ENCODE measurements around the gene HECTD1.

HECTD1 gene

GRCh38 chr14:31122921-31123320 is 84.7 kb downstream of the HECTD1 start:
- no peaks in the 10 kb centered on the region for H3K36me3 ChIP-seq (ENCODE audit: control insufficient read depth, insufficient read depth, low read length)

GRCh38 chr14:31122098-31122611 is 85.4 kb downstream of the HECTD1 start:
- no peak overlapping the region for H3K27ac ChIP-seq
- TF ChIP-seq CTCF (IDR thresholded peaks at IDR 0.05), result no peak
- no peak overlapping the region for H2AFZ ChIP-seq
- H3K4me2 ChIP-seq (ENCODE audit: low read length), result no peak overlapping the region
- no peaks in the 10 kb centered on the region for H3K36me3 ChIP-seq (ENCODE audit: control insufficient read depth, insufficient read depth, low read length)
- no peaks in the 10 kb centered on the region for H3K9me3 ChIP-seq (ENCODE audit: control insufficient read depth, low read length)
- H3K9ac ChIP-seq, result no peak overlapping the region
- H3K4me3 ChIP-seq (ENCODE audit: low read depth, low read length), result no peak overlapping the region
- H3K4me1 ChIP-seq, result no peaks in the 10 kb centered on the region
- H3K79me2 ChIP-seq, result no peaks in the 10 kb centered on the region
- no peaks in the 10 kb centered on the region for H3K27me3 ChIP-seq (ENCODE audit: control insufficient read depth, insufficient read depth, low read length)

More at GRCh38 chr14:31122921-31123320, 84.7 kb downstream of the HECTD1 start:
- H3K4me2 ChIP-seq (ENCODE audit: low read length), result no peak overlapping the region
- no peaks in the 10 kb centered on the region for H3K4me1 ChIP-seq
- no peak overlapping the region for H3K27ac ChIP-seq
- no peaks in the 10 kb centered on the region for H3K79me2 ChIP-seq
- H3K4me3 ChIP-seq (ENCODE audit: low read depth, low read length), result no peak overlapping the region
- no peaks in the 10 kb centered on the region for H3K27me3 ChIP-seq (ENCODE audit: control insufficient read depth, insufficient read depth, low read length)
- no peak overlapping the region for H3K9ac ChIP-seq
- H3K9me3 ChIP-seq (ENCODE audit: control insufficient read depth, low read length), result no peaks in the 10 kb centered on the region
- no peak for TF ChIP-seq CTCF (IDR thresholded peaks at IDR 0.05)
- no peak overlapping the region for H2AFZ ChIP-seq

- H3K4me3 ChIP-seq (ENCODE audit: low read depth, low read length), result no peak overlapping the region
- H3K4me1 ChIP-seq, result no peaks in the 10 kb centered on the region
- H3K9ac ChIP-seq, result no peak overlapping the region
- H3K79me2 ChIP-seq, result no peaks in the 10 kb centered on the region
- no peak for TF ChIP-seq CTCF (IDR thresholded peaks at IDR 0.05)
- H2AFZ ChIP-seq, result no peak overlapping the region
- no peaks in the 10 kb centered on the region for H3K9me3 ChIP-seq (ENCODE audit: control insufficient read depth, low read length)
- no peaks in the 10 kb centered on the region for H3K27me3 ChIP-seq (ENCODE audit: control insufficient read depth, insufficient read depth, low read length)
- no peaks in the 10 kb centered on the region for H3K36me3 ChIP-seq (ENCODE audit: control insufficient read depth, insufficient read depth, low read length)
- H3K4me2 ChIP-seq (ENCODE audit: low read length), result no peak overlapping the region
- H3K27ac ChIP-seq, result no peak overlapping the region
These were observed 88.7 kb downstream of the HECTD1 start for GRCh38 chr14:31118892-31119291.

GRCh38 chr14:31113794-31114193 is 93.8 kb downstream of the HECTD1 start:
- no peak overlapping the region for H3K4me2 ChIP-seq (ENCODE audit: low read length)
- H3K9ac ChIP-seq, result no peak overlapping the region
- H3K27ac ChIP-seq, result no peak overlapping the region
- H3K27me3 ChIP-seq (ENCODE audit: control insufficient read depth, insufficient read depth, low read length), result no peaks in the 10 kb centered on the region
- no peak overlapping the region for H2AFZ ChIP-seq
- H3K4me3 ChIP-seq (ENCODE audit: low read depth, low read length), result no peak overlapping the region
- H3K36me3 ChIP-seq (ENCODE audit: control insufficient read depth, insufficient read depth, low read length), result no peaks in the 10 kb centered on the region
- no peaks in the 10 kb centered on the region for H3K79me2 ChIP-seq
- no peaks in the 10 kb centered on the region for H3K9me3 ChIP-seq (ENCODE audit: control insufficient read depth, low read length)
- no peaks in the 10 kb centered on the region for H3K4me1 ChIP-seq
- no peak for TF ChIP-seq CTCF (IDR thresholded peaks at IDR 0.05)

- Histone ChIP-seq H3K4me3 (ENCODE audit: low read depth, low read length) (no peak overlapping the region), H3K9me3 (ENCODE audit: control insufficient read depth, low read length) (no peaks in the 10 kb centered on the region), H2AFZ (no peak overlapping the region), H3K9ac (no peak overlapping the region), H3K27ac (no peak overlapping the region), H3K27me3 (ENCODE audit: control insufficient read depth, insufficient read depth, low read length) (no peaks in the 10 kb centered on the region), H3K4me2 (ENCODE audit: low read length) (no peak overlapping the region), H3K4me1 (no peaks in the 10 kb centered on the region), H3K36me3 (ENCODE audit: control insufficient read depth, insufficient read depth, low read length) (no peaks in the 10 kb centered on the region), H3K79me2 (no peaks in the 10 kb centered on the region)
- no peak for TF ChIP-seq CTCF (IDR thresholded peaks at IDR 0.05)
These were observed 96.7 kb downstream of the HECTD1 start for GRCh38 chr14:31110872-31111271.
